ENCODE measurements around the gene GRAP2. TPM values are rescaled to one million over a fixed set of nuclear protein-coding genes. Genes with fewer than 3 reads are reported as not detected.

The GRAP2 gene
- total and polyA plus RNA-seq, 4 donors, result 0.05 to 3.6 (median 2.0) TPM; not detected in 1

GRCh38 chr22:39959640-39960447, 59.0 kb downstream of the GRAP2 start, which contains the start of gene TMA7B:
TSS of gene TMA7B (plus strand) at chr22:39960397. CDS start at chr22:39964375, 3,978 bp downstream.
- H3K27me3 ChIP-seq (ENCODE audit: control insufficient read depth in 1 of 2, insufficient read depth in 2 of 2, low read length in 1 of 2), result no peaks in the 10 kb centered on the region
- WGBS, 2 donors, result 44 to 55% methylated on average over 13 to 14 of the region's 14 CpGs

GRCh38 chr22:39960791-39961746, 60.2 kb downstream of the GRAP2 start:
- intact Hi-C loops (cut with DNase I), result loop anchor here in 1 of 2 donors (1.0 kb wide), 1 partner anchor 16 kb away; no protein-coding TSS in a partner anchor
- Histone ChIP-seq H3K27ac (ENCODE audit: low read depth in 1 of 2, low read length in 2 of 2) (no peak overlapping the region), H3K4me1 (ENCODE audit: control insufficient read depth in 1 of 2, insufficient read depth in 2 of 2, low read length in 2 of 2) (no peaks in the 10 kb centered on the region), H3K36me3 (ENCODE audit: control insufficient read depth in 1 of 2, insufficient read depth in 2 of 2, low read length in 1 of 2) (no peaks in the 10 kb centered on the region), H3K27me3 (ENCODE audit: control insufficient read depth in 1 of 2, insufficient read depth in 2 of 2, low read length in 1 of 2) (no peaks in the 10 kb centered on the region), H3K4me3 (ENCODE audit: low read length in 2 of 2) (no peak overlapping the region), H3K9me3 (ENCODE audit: control insufficient read depth, low read length) (no peaks in the 10 kb centered on the region)
- ATAC-seq (ENCODE audit: low FRiP score) (no peak), DNase-seq (no peak)
- 77 to 81% methylated on average over 13 of the region's 13 CpGs for WGBS, 2 donors

More at GRCh38 chr22:39959640-39960447, 59.0 kb downstream of the GRAP2 start, which contains the start of gene TMA7B:
- Histone ChIP-seq H3K4me3 (ENCODE audit: low read length in 2 of 2) (no peak within 1 kb of the TSS), H3K36me3 (ENCODE audit: control insufficient read depth in 1 of 2, insufficient read depth in 2 of 2, low read length in 1 of 2) (no peaks in the 10 kb centered on the region), H3K27ac (ENCODE audit: low read depth in 1 of 2, low read length in 2 of 2) (no peak within 1 kb of the TSS), H3K9me3 (ENCODE audit: control insufficient read depth, low read length) (no peaks in the 10 kb centered on the region), H3K4me1 (ENCODE audit: control insufficient read depth in 1 of 2, insufficient read depth in 2 of 2, low read length in 2 of 2) (no peaks in the 10 kb centered on the region)
- ATAC-seq (ENCODE audit: low FRiP score) (no peak), DNase-seq (no peak)
- intact Hi-C loops (cut with DNase I), result loop anchor here in 1 of 2 donors (1.0 kb wide), 1 partner anchor 15 kb away; no protein-coding TSS in a partner anchor

DNA sequence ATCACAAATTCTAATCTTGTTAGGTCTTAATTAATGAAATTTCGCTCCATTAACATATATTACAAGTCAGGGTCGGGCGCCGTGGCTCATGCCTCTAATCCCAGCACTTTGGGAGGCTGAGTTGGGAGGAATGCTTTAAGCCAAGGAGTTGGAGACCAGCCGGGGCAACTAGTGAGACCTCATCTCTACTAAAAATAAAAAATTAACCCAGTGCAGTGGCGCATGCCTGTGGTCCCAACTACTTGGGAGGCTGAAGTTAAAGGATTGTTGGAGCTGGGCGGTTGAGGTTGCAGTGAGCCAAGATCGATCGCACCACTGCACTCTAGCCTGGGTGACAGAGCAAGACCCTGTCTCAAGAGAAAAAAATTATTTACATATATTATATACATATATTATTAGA, 61.2 kb downstream of the GRAP2 start:
- no peaks in the 10 kb centered on the region for H3K27me3 ChIP-seq (ENCODE audit: control insufficient read depth in 1 of 2, insufficient read depth in 2 of 2, low read length in 1 of 2)
- ATAC-seq (ENCODE audit: low FRiP score), result no peak
- H3K4me1 ChIP-seq (ENCODE audit: control insufficient read depth in 1 of 2, insufficient read depth in 2 of 2, low read length in 2 of 2), result no peaks in the 10 kb centered on the region
- no peak for DNase-seq
- no peak overlapping the region for H3K4me3 ChIP-seq (ENCODE audit: low read length in 2 of 2)
- H3K36me3 ChIP-seq (ENCODE audit: control insufficient read depth in 1 of 2, insufficient read depth in 2 of 2, low read length in 1 of 2), result no peaks in the 10 kb centered on the region
- no peak overlapping the region for H3K27ac ChIP-seq (ENCODE audit: low read depth in 1 of 2, low read length in 2 of 2)
- WGBS, 2 donors, result 89 to 90% methylated on average over 9 of the region's 9 CpGs
- intact Hi-C loops (cut with DNase I), result no loop called here
- no peaks in the 10 kb centered on the region for H3K9me3 ChIP-seq (ENCODE audit: control insufficient read depth, low read length)

DNA sequence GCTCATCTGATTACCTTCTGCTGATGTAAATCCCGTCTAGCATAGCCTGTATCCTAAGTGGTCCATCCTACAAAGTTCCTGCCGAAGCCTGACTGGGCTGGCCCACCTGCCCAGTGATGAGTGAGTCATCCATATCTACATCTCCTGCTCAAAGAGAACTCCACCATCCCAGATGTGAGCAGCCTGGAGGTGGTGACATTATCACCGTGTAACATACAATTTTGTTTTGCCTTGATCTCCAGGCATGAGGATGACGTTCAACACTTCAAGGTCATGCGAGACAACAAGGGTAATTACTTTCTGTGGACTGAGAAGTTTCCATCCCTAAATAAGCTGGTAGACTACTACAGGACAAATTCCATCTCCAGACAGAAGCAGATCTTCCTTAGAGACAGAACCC, 64.9 kb downstream of the GRAP2 start:
- Histone ChIP-seq H3K36me3 (ENCODE audit: control insufficient read depth in 1 of 2, insufficient read depth in 2 of 2, low read length in 1 of 2) (no peaks in the 10 kb centered on the region), H3K27ac (ENCODE audit: low read depth in 1 of 2, low read length in 2 of 2) (no peak overlapping the region), H3K4me3 (ENCODE audit: low read length in 2 of 2) (no peak overlapping the region), H3K4me1 (ENCODE audit: control insufficient read depth in 1 of 2, insufficient read depth in 2 of 2, low read length in 2 of 2) (no peaks in the 10 kb centered on the region), H3K27me3 (ENCODE audit: control insufficient read depth in 1 of 2, insufficient read depth in 2 of 2, low read length in 1 of 2) (no peaks in the 10 kb centered on the region), H3K9me3 (ENCODE audit: control insufficient read depth, low read length) (no peaks in the 10 kb centered on the region)
- intact Hi-C loops (cut with DNase I), result no loop called here
- ATAC-seq (ENCODE audit: low FRiP score) (no peak), DNase-seq (no peak)
- WGBS, 2 donors, result 79 to 81% methylated on average over 5 of the region's 5 CpGs

DNA sequence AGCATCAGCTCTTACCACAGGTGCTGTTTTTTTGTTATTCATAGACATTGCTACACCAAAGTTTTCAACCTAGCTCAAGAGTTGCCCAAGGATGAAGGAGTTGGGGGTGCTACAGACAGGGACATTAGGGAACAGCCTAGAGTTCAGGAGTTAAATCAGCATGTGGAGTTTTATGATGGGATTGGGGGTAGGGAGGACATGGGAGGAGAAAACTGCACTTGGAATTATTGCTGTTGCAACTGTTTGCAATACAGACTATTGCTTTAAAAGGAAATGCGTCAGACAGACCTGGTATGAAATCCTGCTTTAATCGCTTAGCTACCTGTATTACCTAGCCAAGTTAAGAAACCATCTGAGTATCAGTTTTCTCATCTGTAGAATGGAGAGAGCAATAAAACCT, 65.6 kb downstream of the GRAP2 start:
- H3K4me1 ChIP-seq (ENCODE audit: control insufficient read depth in 1 of 2, insufficient read depth in 2 of 2, low read length in 2 of 2), result no peaks in the 10 kb centered on the region
- no peak overlapping the region for H3K27ac ChIP-seq (ENCODE audit: low read depth in 1 of 2, low read length in 2 of 2)
- no peaks in the 10 kb centered on the region for H3K36me3 ChIP-seq (ENCODE audit: control insufficient read depth in 1 of 2, insufficient read depth in 2 of 2, low read length in 1 of 2)
- DNase-seq (no peak), ATAC-seq (ENCODE audit: low FRiP score) (no peak)
- no peak overlapping the region for H3K4me3 ChIP-seq (ENCODE audit: low read length in 2 of 2)
- WGBS, 2 donors, result 89 to 93% methylated on average over 2 of the region's 2 CpGs
- intact Hi-C loops (cut with DNase I), result no loop called here
- H3K27me3 ChIP-seq (ENCODE audit: control insufficient read depth in 1 of 2, insufficient read depth in 2 of 2, low read length in 1 of 2), result no peaks in the 10 kb centered on the region
- no peaks in the 10 kb centered on the region for H3K9me3 ChIP-seq (ENCODE audit: control insufficient read depth, low read length)

- intact Hi-C loops (cut with DNase I), result no loop called here
- no peak for ATAC-seq (ENCODE audit: low FRiP score)
- H3K27me3 ChIP-seq (ENCODE audit: control insufficient read depth in 1 of 2, insufficient read depth in 2 of 2, low read length in 1 of 2), result no peaks in the 10 kb centered on the region
- H3K4me1 ChIP-seq (ENCODE audit: control insufficient read depth in 1 of 2, insufficient read depth in 2 of 2, low read length in 2 of 2), result no peaks in the 10 kb centered on the region
- WGBS, 2 donors, result 58 to 59% methylated on average over 9 of the region's 9 CpGs
- H3K36me3 ChIP-seq (ENCODE audit: control insufficient read depth in 1 of 2, insufficient read depth in 2 of 2, low read length in 1 of 2), result no peaks in the 10 kb centered on the region
- H3K9me3 ChIP-seq (ENCODE audit: control insufficient read depth, low read length), result no peaks in the 10 kb centered on the region
- H3K27ac ChIP-seq (ENCODE audit: low read depth in 1 of 2, low read length in 2 of 2), result no peak overlapping the region
- DNase-seq, result no peak
- no peak overlapping the region for H3K4me3 ChIP-seq (ENCODE audit: low read length in 2 of 2)
Observed at GRCh38 chr22:39967103-39967829, 66.4 kb downstream of the GRAP2 start.

DNA sequence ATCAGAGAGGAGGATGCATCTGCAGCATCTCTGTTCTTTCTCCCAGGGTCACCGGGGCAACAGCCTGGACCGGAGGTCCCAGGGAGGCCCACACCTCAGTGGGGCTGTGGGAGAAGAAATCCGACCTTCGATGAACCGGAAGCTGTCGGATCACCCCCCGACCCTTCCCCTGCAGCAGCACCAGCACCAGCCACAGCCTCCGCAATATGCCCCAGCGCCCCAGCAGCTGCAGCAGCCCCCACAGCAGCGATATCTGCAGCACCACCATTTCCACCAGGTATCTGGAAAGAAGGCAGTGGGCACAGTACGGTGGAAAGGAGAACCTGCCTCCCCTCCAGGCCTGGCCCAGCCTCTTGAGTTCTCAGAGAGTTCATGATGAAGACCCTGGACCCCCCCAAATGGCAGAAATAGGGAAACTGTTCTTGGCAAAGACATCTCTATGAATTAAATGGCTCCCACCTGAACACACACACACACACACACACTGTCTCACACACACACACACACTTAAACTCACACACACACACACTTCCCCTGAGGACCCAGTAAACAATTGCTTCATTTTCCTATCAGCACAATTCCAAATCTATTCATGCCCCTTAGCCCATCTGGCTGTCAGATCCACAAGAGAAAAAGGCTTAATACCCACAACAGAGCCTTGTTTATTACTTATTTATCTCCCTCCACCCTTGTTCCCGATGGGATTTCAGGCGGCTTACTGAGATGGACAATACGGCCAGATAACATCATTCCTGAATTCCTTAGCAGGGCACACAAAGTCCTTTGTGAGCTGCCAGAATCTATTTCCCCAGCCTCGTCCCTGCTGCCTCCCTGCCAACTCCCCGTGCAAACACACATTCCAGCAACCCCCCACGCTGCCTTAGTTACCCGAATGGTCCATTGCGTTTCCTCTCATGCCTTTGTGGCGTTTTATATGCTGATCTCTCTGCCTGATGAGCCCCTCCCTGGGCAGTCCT, 67.4 kb downstream of the GRAP2 start:
- H3K27ac ChIP-seq (ENCODE audit: low read depth in 1 of 2, low read length in 2 of 2), result no peak overlapping the region
- H3K9me3 ChIP-seq (ENCODE audit: control insufficient read depth, low read length), result no peaks in the 10 kb centered on the region
- WGBS, 2 donors, result 51 to 53% methylated on average over 20 of the region's 20 CpGs
- ATAC-seq (ENCODE audit: low FRiP score), result no peak
- no peaks in the 10 kb centered on the region for H3K4me1 ChIP-seq (ENCODE audit: control insufficient read depth in 1 of 2, insufficient read depth in 2 of 2, low read length in 2 of 2)
- DNase-seq, result no peak
- no peaks in the 10 kb centered on the region for H3K36me3 ChIP-seq (ENCODE audit: control insufficient read depth in 1 of 2, insufficient read depth in 2 of 2, low read length in 1 of 2)
- intact Hi-C loops (cut with DNase I), result no loop called here
- H3K27me3 ChIP-seq (ENCODE audit: control insufficient read depth in 1 of 2, insufficient read depth in 2 of 2, low read length in 1 of 2), result no peaks in the 10 kb centered on the region
- no peak overlapping the region for H3K4me3 ChIP-seq (ENCODE audit: low read length in 2 of 2)
